Esophagus squamous epithelium (tissue), 4 donors: Measurements from ENCODE around the gene TPRG1.

Experiments used
- POLR2A ChIP-seq, 4 donors: fragments of 450-650 bp; IDR thresholded peaks; one replicate each; pipeline ENCODE4 v1.6.1; 2017; ENCODE audit warnings: antibody characterized with exemption in 4 of 4, mild to moderate bottlenecking in 4 of 4, moderate library complexity in 3 of 4
- TF ChIP-seq, protein P1 (sequence below), 6 experiments: fragments of 450-650 bp in 4 of 6; fragments of 200-600 bp in 2 of 6; sonication (generic) in 2 of 6; IDR thresholded peaks; one replicate each; pipeline ENCODE4 v1.5.1; 2016 to 2019; ENCODE audit warnings: antibody characterized with exemption in 6 of 6, mild to moderate bottlenecking in 4 of 6, moderate library complexity in 4 of 6

DNA sequence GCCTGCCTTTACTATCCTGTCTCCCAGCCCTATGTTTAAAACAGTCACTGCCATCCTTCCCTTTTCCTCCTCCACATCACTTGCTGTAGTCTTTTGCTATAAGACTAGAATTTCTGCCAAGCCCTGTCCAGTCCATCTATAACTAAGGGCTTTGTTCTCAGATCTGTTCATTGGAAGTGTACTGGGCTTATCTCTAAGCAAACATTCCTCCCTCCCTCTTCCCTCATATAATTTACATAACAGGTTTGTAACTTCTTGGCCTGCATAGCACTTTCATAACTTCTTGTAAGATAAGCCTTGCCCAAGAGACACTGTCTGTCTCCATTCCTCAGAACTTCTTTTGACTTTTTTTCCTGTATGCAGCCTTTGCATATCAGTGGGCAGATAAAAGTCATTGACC, 16.7 kb downstream of the TPRG1 start:
- TF ChIP-seq POLR2A (IDR thresholded peaks at IDR 0.05), result no peak
- TF ChIP-seq, protein P1, sequence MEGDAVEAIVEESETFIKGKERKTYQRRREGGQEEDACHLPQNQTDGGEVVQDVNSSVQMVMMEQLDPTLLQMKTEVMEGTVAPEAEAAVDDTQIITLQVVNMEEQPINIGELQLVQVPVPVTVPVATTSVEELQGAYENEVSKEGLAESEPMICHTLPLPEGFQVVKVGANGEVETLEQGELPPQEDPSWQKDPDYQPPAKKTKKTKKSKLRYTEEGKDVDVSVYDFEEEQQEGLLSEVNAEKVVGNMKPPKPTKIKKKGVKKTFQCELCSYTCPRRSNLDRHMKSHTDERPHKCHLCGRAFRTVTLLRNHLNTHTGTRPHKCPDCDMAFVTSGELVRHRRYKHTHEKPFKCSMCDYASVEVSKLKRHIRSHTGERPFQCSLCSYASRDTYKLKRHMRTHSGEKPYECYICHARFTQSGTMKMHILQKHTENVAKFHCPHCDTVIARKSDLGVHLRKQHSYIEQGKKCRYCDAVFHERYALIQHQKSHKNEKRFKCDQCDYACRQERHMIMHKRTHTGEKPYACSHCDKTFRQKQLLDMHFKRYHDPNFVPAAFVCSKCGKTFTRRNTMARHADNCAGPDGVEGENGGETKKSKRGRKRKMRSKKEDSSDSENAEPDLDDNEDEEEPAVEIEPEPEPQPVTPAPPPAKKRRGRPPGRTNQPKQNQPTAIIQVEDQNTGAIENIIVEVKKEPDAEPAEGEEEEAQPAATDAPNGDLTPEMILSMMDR (IDR thresholded peaks at IDR 0.05), result no peak
